HEK293 (cell line): ENCODE results near the gene SLC26A1.

Experiments used
- CTCF ChIA-PET: fragments of 350-600 bp; formaldehyde crosslinking; extraction: SDS; loops from one replicate; lab custom pipeline; 2021; ENCODE audit warnings: antibody characterized with exemption; lab: Yijun Ruan, JAX
- POLR2A ChIA-PET: fragments of 300-600 bp; formaldehyde crosslinking; extraction: SDS; loops from one replicate; lab custom pipeline; 2020; ENCODE audit warnings: antibody characterized with exemption, inconsistent platforms; lab: Yijun Ruan, JAX
- H3K27ac ChIP-seq: fragments of 200-500 bp; sonication (Bioruptor generic); 2 replicates; pipeline ENCODE4 v1.5.1; 2014; ENCODE audit warnings: low read depth, low read length, control low read depth, inconsistent platforms; ENCODE audit errors: extremely low read depth
- H3K36me3 ChIP-seq, 2 experiments: fragments of 200-500 bp in 1 of 2; sonication (Bioruptor generic) in 1 of 2; 1 replicate in 1 of 2; 2 replicates in 1 of 2; pipeline ENCODE4 v1.5.1; 2014 to 2017; ENCODE audit warnings: inconsistent platforms in 2 of 2, low read length in 2 of 2; ENCODE audit not compliant: control insufficient read depth in 2 of 2, insufficient read depth in 1 of 2
- H3K4me1 ChIP-seq: fragments of 200-500 bp; sonication (Bioruptor generic); 2 replicates; pipeline ENCODE4 v1.5.1; 2014; ENCODE audit warnings: mild to moderate bottlenecking, low read length, inconsistent platforms; ENCODE audit not compliant: control insufficient read depth, insufficient read depth
- H3K4me3 ChIP-seq: 2 replicates; pipeline ENCODE4 v1.5.1; 2011; ENCODE audit warnings: low read depth, mild to moderate bottlenecking, control low read depth, low read length, moderate library complexity
- H3K9me3 ChIP-seq: fragments of 200-500 bp; sonication (Bioruptor generic); 2 replicates; pipeline ENCODE4 v1.5.1; 2014; ENCODE audit warnings: low read depth, low read length, inconsistent platforms; ENCODE audit not compliant: control insufficient read depth, insufficient read depth
- FEZF1 ChIP-seq: fragments of 450-650 bp; formaldehyde crosslinking; IDR thresholded peaks from 2 replicates; pipeline ENCODE4 v1.5.1; 2016; ENCODE audit warnings: missing biosample characterization, missing genetic modification characterization
- GLIS2 ChIP-seq: fragments of 450-650 bp; formaldehyde crosslinking; IDR thresholded peaks from 2 replicates; pipeline ENCODE4 v1.5.1; 2016; ENCODE audit warnings: missing biosample characterization, missing genetic modification characterization
- MEIS1 ChIP-seq: sonication (generic); formaldehyde crosslinking; IDR thresholded peaks from 2 replicates; pipeline ENCODE4 v1.8.1; 2022; ENCODE audit warnings: missing genetic modification reagents, mild to moderate bottlenecking, borderline replicate concordance
- SETDB1 ChIP-seq: IDR thresholded peaks from one replicate; pipeline ENCODE4 v1.6.1; 2017; ENCODE audit warnings: mild to moderate bottlenecking, low read length, moderate library complexity, mixed read lengths; ENCODE audit not compliant: insufficient read length
- ZFP3 ChIP-seq: fragments of 450-650 bp; formaldehyde crosslinking; IDR thresholded peaks from 2 replicates; pipeline ENCODE4 v1.5.1; 2016; ENCODE audit warnings: low read depth, missing biosample characterization, missing genetic modification characterization
- ZNF121 ChIP-seq: fragments of 450-650 bp; formaldehyde crosslinking; IDR thresholded peaks from 2 replicates; pipeline ENCODE4 v1.5.1; 2016; ENCODE audit warnings: missing biosample characterization, missing genetic modification characterization
- ZNF211 ChIP-seq: fragments of 450-650 bp; formaldehyde crosslinking; IDR thresholded peaks from 2 replicates; pipeline ENCODE4 v1.5.1; 2016; ENCODE audit warnings: low read depth, missing biosample characterization, missing genetic modification characterization
- ZNF23 ChIP-seq: fragments of 450-650 bp; formaldehyde crosslinking; IDR thresholded peaks from 2 replicates; pipeline ENCODE4 v1.5.1; 2016; ENCODE audit warnings: missing biosample characterization, missing genetic modification characterization, borderline replicate concordance
- ZNF350 ChIP-seq: fragments of 450-650 bp; formaldehyde crosslinking; IDR thresholded peaks from 2 replicates; pipeline ENCODE4 v1.5.0; 2017; ENCODE audit warnings: missing biosample characterization, mild to moderate bottlenecking, missing genetic modification characterization
- ZNF555 ChIP-seq: fragments of 450-650 bp; formaldehyde crosslinking; conservative IDR thresholded peaks from 2 replicates; pipeline ENCODE4 v1.5.1; 2017; ENCODE audit warnings: missing biosample characterization, mild to moderate bottlenecking, missing genetic modification characterization, inconsistent platforms
- ZNF600 ChIP-seq: fragments of 450-650 bp; formaldehyde crosslinking; IDR thresholded peaks from 2 replicates; pipeline ENCODE4 v1.5.1; 2016; ENCODE audit warnings: missing biosample characterization, missing genetic modification characterization
- ZNF660 ChIP-seq: fragments of 450-650 bp; IDR thresholded peaks from 2 replicates; pipeline ENCODE4 v1.5.1; 2018; ENCODE audit warnings: missing biosample characterization, mild to moderate bottlenecking, missing genetic modification characterization
- ZNF701 ChIP-seq: fragments of 450-650 bp; formaldehyde crosslinking; IDR thresholded peaks from 2 replicates; pipeline ENCODE4 v1.5.1; 2016; ENCODE audit warnings: missing biosample characterization, missing genetic modification characterization
- ZNF777 ChIP-seq: fragments of 450-650 bp; formaldehyde crosslinking; IDR thresholded peaks from 2 replicates; pipeline ENCODE4 v1.5.1; 2017; ENCODE audit warnings: missing biosample characterization, missing genetic modification characterization, borderline replicate concordance
- ZNF791 ChIP-seq: fragments of 450-650 bp; formaldehyde crosslinking; IDR thresholded peaks from 2 replicates; pipeline ENCODE4 v1.5.1; 2016; ENCODE audit warnings: missing biosample characterization, missing genetic modification characterization
- TF ChIP-seq, protein P1 (sequence below): fragments of 450-650 bp; formaldehyde crosslinking; IDR thresholded peaks from 2 replicates; pipeline ENCODE4 v1.5.1; 2016; ENCODE audit warnings: missing biosample characterization, missing genetic modification characterization
- TF ChIP-seq, protein P2 (sequence below): fragments of 450-650 bp; formaldehyde crosslinking; IDR thresholded peaks from 2 replicates; pipeline ENCODE4 v1.5.1; 2016; ENCODE audit warnings: missing biosample characterization, missing genetic modification characterization, borderline replicate concordance
- TF ChIP-seq, protein P3 (sequence below): fragments of 450-650 bp; formaldehyde crosslinking; IDR thresholded peaks from 2 replicates; pipeline ENCODE4 v1.5.1; 2016; ENCODE audit warnings: missing biosample characterization, missing genetic modification characterization, low read depth
- TF ChIP-seq, protein P4 (sequence below): fragments of 450-650 bp; formaldehyde crosslinking; IDR thresholded peaks from 2 replicates; pipeline ENCODE4 v1.5.1; 2016; ENCODE audit warnings: missing biosample characterization, missing genetic modification characterization
- TF ChIP-seq, protein P5 (sequence below): fragments of 450-650 bp; formaldehyde crosslinking; IDR thresholded peaks from 2 replicates; pipeline ENCODE4 v1.5.1; 2017; ENCODE audit warnings: missing biosample characterization, missing genetic modification characterization

Gene SLC26A1

DNA sequence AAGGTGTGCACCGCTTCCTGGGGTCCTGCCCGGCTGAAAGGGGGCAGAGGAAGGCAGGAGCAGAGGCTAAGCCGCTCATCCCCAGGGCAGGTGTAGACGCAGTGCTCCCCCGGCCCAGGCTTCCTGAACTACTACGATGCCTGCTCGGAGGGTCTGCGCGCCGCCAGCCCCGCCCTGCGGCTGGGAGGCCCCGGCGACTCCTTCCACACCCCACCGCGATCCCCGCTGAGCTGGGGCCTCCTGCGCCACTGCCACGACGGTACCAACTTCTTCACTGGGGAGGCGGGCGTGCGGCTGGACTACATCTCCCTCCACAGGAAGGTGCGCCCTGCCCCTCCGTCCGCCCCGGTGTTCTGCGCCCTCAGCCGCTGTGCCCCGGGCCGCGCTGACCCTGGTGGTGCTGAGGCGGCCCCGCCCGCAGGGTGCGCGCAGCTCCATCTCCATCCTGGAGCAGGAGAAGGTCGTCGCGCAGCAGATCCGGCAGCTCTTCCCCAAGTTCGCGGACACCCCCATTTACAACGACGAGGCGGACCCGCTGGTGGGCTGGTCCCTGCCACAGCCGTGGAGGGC lies 8.4 kb upstream of the SLC26A1 start (continued):
- TF ChIP-seq, protein P1, sequence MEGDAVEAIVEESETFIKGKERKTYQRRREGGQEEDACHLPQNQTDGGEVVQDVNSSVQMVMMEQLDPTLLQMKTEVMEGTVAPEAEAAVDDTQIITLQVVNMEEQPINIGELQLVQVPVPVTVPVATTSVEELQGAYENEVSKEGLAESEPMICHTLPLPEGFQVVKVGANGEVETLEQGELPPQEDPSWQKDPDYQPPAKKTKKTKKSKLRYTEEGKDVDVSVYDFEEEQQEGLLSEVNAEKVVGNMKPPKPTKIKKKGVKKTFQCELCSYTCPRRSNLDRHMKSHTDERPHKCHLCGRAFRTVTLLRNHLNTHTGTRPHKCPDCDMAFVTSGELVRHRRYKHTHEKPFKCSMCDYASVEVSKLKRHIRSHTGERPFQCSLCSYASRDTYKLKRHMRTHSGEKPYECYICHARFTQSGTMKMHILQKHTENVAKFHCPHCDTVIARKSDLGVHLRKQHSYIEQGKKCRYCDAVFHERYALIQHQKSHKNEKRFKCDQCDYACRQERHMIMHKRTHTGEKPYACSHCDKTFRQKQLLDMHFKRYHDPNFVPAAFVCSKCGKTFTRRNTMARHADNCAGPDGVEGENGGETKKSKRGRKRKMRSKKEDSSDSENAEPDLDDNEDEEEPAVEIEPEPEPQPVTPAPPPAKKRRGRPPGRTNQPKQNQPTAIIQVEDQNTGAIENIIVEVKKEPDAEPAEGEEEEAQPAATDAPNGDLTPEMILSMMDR (tag by site-specific recombination): no peak
- TF ChIP-seq FEZF1 (tag by site-specific recombination): no peak
- TF ChIP-seq, protein P2, sequence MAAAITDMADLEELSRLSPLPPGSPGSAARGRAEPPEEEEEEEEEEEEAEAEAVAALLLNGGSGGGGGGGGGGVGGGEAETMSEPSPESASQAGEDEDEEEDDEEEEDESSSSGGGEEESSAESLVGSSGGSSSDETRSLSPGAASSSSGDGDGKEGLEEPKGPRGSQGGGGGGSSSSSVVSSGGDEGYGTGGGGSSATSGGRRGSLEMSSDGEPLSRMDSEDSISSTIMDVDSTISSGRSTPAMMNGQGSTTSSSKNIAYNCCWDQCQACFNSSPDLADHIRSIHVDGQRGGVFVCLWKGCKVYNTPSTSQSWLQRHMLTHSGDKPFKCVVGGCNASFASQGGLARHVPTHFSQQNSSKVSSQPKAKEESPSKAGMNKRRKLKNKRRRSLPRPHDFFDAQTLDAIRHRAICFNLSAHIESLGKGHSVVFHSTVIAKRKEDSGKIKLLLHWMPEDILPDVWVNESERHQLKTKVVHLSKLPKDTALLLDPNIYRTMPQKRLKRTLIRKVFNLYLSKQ (tag by site-specific recombination): no peak
- no peak for TF ChIP-seq ZNF791 (tag by site-specific recombination)

DNA sequence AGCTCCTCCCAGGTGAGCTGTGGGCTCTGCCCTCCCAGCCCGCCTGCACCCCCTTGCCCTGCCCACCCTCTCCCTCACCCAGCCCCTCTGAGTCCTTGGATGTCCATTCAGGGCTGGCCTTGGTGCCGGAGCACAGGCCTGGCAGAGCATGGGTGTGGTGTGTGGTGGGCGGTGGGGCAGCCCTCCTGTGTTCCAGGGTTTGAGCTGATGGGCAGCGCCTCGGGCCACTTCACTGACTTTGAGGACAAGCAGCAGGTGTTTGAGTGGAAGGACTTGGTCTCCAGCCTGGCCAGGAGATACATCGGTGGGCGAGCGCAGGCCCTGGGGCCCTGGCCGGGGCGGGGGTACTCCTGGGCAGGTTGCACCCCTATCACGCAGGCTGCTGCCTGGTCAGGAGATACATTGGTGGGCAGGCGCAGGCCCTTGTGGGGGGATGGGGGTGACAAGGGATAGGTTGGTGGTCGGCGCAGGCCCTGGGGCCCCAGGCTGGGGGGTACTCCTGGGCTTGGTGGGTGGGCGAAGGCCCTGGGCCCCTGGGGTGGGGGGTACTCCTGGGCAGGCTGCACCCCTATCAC lies 7.6 kb upstream of the SLC26A1 start:
- H3K4me3 ChIP-seq: no peak overlapping the region
- no peak overlapping the region for H3K27ac ChIP-seq
- H3K9me3 ChIP-seq: no peaks in the 10 kb centered on the region
- H3K4me1 ChIP-seq: no peaks in the 10 kb centered on the region; the same call in 1 of the 2 replicates
- TF ChIP-seq ZNF701: no peak
- TF ChIP-seq ZNF555 (tag by site-specific recombination): no peak
- no peak for TF ChIP-seq MEIS1
- TF ChIP-seq, protein P3, sequence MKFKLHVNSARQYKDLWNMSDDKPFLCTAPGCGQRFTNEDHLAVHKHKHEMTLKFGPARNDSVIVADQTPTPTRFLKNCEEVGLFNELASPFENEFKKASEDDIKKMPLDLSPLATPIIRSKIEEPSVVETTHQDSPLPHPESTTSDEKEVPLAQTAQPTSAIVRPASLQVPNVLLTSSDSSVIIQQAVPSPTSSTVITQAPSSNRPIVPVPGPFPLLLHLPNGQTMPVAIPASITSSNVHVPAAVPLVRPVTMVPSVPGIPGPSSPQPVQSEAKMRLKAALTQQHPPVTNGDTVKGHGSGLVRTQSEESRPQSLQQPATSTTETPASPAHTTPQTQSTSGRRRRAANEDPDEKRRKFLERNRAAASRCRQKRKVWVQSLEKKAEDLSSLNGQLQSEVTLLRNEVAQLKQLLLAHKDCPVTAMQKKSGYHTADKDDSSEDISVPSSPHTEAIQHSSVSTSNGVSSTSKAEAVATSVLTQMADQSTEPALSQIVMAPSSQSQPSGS (tag by site-specific recombination): no peak
- no peaks in the 10 kb centered on the region for H3K36me3 ChIP-seq
- CTCF ChIA-PET: no interaction called here
- POLR2A ChIA-PET: no interaction called here

DNA sequence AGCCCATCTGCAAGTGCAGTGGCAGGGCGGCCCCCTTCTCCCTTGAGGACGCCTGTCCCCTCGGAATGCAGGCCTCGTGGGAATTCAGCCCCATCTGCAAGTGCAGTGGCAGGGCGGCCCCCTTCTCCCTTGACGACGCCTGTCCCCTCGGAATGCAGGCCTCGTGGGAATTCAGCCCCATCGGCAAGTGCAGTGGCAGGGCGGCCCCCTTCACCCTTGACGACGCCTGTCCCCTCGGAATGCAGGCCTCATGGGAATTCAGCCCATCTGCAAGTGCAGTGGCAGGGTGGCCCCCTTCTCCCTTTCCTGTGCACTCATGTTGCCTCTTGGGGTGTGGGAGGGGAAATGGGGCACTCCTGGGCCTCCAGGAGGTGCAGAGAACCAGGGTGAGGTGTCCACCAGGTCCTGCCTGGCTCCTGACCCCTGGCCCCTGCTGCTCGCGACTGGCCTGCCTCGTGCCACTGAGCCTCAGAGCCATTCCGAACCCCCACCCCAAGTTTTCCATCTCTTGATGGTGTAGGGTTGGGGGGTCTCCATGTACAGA lies 6.8 kb upstream of the SLC26A1 start:
- CTCF ChIA-PET: no interaction called here
- TF ChIP-seq, protein P4, sequence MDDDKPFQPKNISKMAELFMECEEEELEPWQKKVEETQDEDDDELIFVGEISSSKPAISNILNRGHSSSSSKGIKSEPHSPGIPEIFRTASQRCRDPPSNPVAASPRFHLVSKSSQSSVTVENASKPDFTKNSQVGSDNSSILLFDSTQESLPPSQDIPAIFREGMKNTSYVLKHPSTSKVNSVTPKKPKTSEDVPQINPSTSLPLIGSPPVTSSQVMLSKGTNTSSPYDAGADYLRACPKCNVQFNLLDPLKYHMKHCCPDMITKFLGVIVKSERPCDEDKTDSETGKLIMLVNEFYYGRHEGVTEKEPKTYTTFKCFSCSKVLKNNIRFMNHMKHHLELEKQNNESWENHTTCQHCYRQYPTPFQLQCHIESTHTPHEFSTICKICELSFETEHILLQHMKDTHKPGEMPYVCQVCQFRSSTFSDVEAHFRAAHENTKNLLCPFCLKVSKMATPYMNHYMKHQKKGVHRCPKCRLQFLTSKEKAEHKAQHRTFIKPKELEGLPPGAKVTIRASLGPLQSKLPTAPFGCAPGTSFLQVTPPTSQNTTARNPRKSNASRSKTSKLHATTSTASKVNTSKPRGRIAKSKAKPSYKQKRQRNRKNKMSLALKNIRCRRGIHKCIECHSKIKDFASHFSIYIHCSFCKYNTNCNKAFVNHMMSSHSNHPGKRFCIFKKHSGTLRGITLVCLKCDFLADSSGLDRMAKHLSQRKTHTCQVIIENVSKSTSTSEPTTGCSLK (tag by site-specific recombination): no peak
- TF ChIP-seq ZFP3 (tag by site-specific recombination) (no peak), ZNF777 (tag by site-specific recombination) (no peak), SETDB1 (no peak), ZNF555 (tag by site-specific recombination) (no peak), GLIS2 (tag by site-specific recombination) (no peak), ZNF600 (tag by site-specific recombination) (no peak), ZNF660 (tag by site-specific recombination) (no peak), ZNF121 (tag by site-specific recombination) (no peak), ZNF23 (tag by site-specific recombination) (no peak), ZNF350 (tag by site-specific recombination) (no peak), ZNF211 (tag by site-specific recombination) (no peak)
- TF ChIP-seq, protein P5, sequence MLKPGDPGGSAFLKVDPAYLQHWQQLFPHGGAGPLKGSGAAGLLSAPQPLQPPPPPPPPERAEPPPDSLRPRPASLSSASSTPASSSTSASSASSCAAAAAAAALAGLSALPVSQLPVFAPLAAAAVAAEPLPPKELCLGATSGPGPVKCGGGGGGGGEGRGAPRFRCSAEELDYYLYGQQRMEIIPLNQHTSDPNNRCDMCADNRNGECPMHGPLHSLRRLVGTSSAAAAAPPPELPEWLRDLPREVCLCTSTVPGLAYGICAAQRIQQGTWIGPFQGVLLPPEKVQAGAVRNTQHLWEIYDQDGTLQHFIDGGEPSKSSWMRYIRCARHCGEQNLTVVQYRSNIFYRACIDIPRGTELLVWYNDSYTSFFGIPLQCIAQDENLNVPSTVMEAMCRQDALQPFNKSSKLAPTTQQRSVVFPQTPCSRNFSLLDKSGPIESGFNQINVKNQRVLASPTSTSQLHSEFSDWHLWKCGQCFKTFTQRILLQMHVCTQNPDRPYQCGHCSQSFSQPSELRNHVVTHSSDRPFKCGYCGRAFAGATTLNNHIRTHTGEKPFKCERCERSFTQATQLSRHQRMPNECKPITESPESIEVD (tag by site-specific recombination): no peak
- TF ChIP-seq, all 188 proteins: peak for 0
- Histone ChIP-seq H3K9me3 (no peaks in the 10 kb centered on the region), H3K27ac (no peak overlapping the region), H3K4me1 (no peaks in the 10 kb centered on the region; the same call in 1 of the 2 replicates), H3K36me3 (no peaks in the 10 kb centered on the region), H3K4me3 (no peak overlapping the region)
- POLR2A ChIA-PET: no interaction called here
